Right kidney (tissue), 1 donor: ENCODE measurements around the gene ABCC6.

Experiments used
- DNase-seq: peaks from one replicate; pipeline ENCODE4 v3.0.0-alpha.2; 2016

ABCC6 gene

GRCh38 chr16:16141141-16141540 lies 82.2 kb downstream of the ABCC6 start:
- DNase-seq = no peak

- no peak for DNase-seq
These were observed 82.8 kb downstream of the ABCC6 start for GRCh38 chr16:16140537-16140936.

- no peak for DNase-seq
These were observed 83.5 kb downstream of the ABCC6 start for GRCh38 chr16:16139806-16140205.

- DNase-seq = no peak
These were observed 84.2 kb downstream of the ABCC6 start for GRCh38 chr16:16139061-16139460.

- no peak for DNase-seq
These were observed 85.2 kb downstream of the ABCC6 start for GRCh38 chr16:16138034-16138635.

- DNase-seq = no peak
These were observed 86.2 kb downstream of the ABCC6 start for GRCh38 chr16:16137110-16137509.

- DNase-seq = no peak
These were observed 86.7 kb downstream of the ABCC6 start for GRCh38 chr16:16136588-16136987.

- no peak for DNase-seq
These were observed 89.2 kb downstream of the ABCC6 start for GRCh38 chr16:16133943-16134604.

- no peak for DNase-seq
These were observed 91.6 kb downstream of the ABCC6 start for GRCh38 chr16:16131659-16132058.

GRCh38 chr16:16131204-16131603 lies 92.1 kb downstream of the ABCC6 start:
- DNase-seq = no peak

GRCh38 chr16:16127469-16128116 lies 95.7 kb downstream of the ABCC6 start:
- peak; percentile 44 for DNase-seq

GRCh38 chr16:16126896-16127295 lies 96.4 kb downstream of the ABCC6 start:
- DNase-seq = no peak

- no peak for DNase-seq
These were observed 98.3 kb downstream of the ABCC6 start for GRCh38 chr16:16124974-16125373.

GRCh38 chr16:16124438-16124837 lies 98.9 kb downstream of the ABCC6 start:
- no peak for DNase-seq

GRCh38 chr16:16122264-16122663 lies 101.0 kb downstream of the ABCC6 start:
- no peak for DNase-seq

GRCh38 chr16:16121185-16121727 lies 102.0 kb downstream of the ABCC6 start:
- no peak for DNase-seq

- no peak for DNase-seq
These were observed 102.7 kb downstream of the ABCC6 start for GRCh38 chr16:16120382-16121184.

GRCh38 chr16:16120044-16120381 lies 103.3 kb downstream of the ABCC6 start:
- no peak for DNase-seq

- DNase-seq = no peak
These were observed 105.0 kb downstream of the ABCC6 start for GRCh38 chr16:16118337-16118736.

GRCh38 chr16:16116841-16117240 lies 106.5 kb downstream of the ABCC6 start:
- no peak for DNase-seq

GRCh38 chr16:16113076-16113475 lies 110.2 kb downstream of the ABCC6 start:
- DNase-seq = no peak

GRCh38 chr16:16112450-16113053 lies 110.7 kb downstream of the ABCC6 start:
- no peak for DNase-seq
